IMR-90 (cell line): Measurements from ENCODE around the gene EHD4. TPM values are rescaled to one million over a fixed set of nuclear protein-coding genes. Genes with fewer than 3 reads are reported as not detected.

Experiments
- ATAC-seq: fragments of 200-7000 bp; cut with Tn5 transposase; 2 replicates; pipeline ENCODE4 v1.9.1; 2020; ENCODE audit warnings: low read depth, mild to moderate bottlenecking, moderate library complexity
- BruUV-seq: library from RNA; stranded (reverse); fragments of 400-500 nt; replicated peaks from 2 replicates; lab custom pipeline; 2021; lab: Mats Ljungman, UMichigan
- CTCF ChIA-PET: fragments of 300-600 bp; formaldehyde crosslinking; extraction: SDS; loops from one replicate; lab custom pipeline; 2021; ENCODE audit warnings: antibody characterized with exemption; lab: Yijun Ruan, JAX
- POLR2A ChIA-PET: fragments of 300-600 bp; sonication (Branson Sonifier 250); formaldehyde crosslinking; loops from one replicate; lab custom pipeline; 2022; ENCODE audit warnings: antibody characterized with exemption; ENCODE audit not compliant: unreplicated experiment; lab: Charles Lee
- DNase-seq: peaks from one replicate; pipeline ENCODE4 v3.0.0; 2013
- H2AFZ ChIP-seq: replicated peaks from 2 replicates; pipeline ENCODE3; 2013; ENCODE audit warnings: low read length, mild to moderate bottlenecking; ENCODE audit not compliant: poor library complexity
- H2AK5ac ChIP-seq: 2 replicates; pipeline ENCODE4 v1.6.1; 2013; ENCODE audit warnings: low read depth, low read length, inconsistent platforms
- H2AK9ac ChIP-seq: replicated peaks from 2 replicates; pipeline ENCODE3; 2013; ENCODE audit warnings: mild to moderate bottlenecking, low read depth, low read length, moderate library complexity; ENCODE audit not compliant: poor library complexity
- H2BK120ac ChIP-seq: 2 replicates; pipeline ENCODE4 v1.6.1; 2013; ENCODE audit warnings: low read depth, low read length, inconsistent platforms
- H2BK15ac ChIP-seq: 3 replicates; pipeline ENCODE4 v1.6.1; 2013; ENCODE audit warnings: low read depth, low read length, inconsistent platforms
- H2BK20ac ChIP-seq: 2 replicates; pipeline ENCODE4 v1.6.1; 2013; ENCODE audit warnings: low read depth, mild to moderate bottlenecking, inconsistent platforms, low read length, moderate library complexity
- H2BK5ac ChIP-seq: 2 replicates; pipeline ENCODE4 v1.6.1; 2013; ENCODE audit warnings: mild to moderate bottlenecking, low read depth, low read length, inconsistent platforms; ENCODE audit not compliant: poor library complexity, severe bottlenecking
- H3K14ac ChIP-seq: replicated peaks from 2 replicates; pipeline ENCODE4 v1.6.1; 2013; ENCODE audit warnings: low read depth, low read length, inconsistent platforms
- H3K18ac ChIP-seq: 2 replicates; pipeline ENCODE4 v1.6.1; 2013; ENCODE audit warnings: low read depth, low read length, control low read depth
- H3K23ac ChIP-seq: 2 replicates; pipeline ENCODE4 v1.6.1; 2013; ENCODE audit warnings: low read depth, low read length, inconsistent platforms
- H3K27ac ChIP-seq: 2 replicates; pipeline ENCODE4 v1.5.1; 2013; ENCODE audit warnings: mild to moderate bottlenecking, control low read depth, low read length; ENCODE audit not compliant: insufficient read depth
- H3K27me3 ChIP-seq: 2 replicates; pipeline ENCODE4 v1.6.1; 2013; ENCODE audit warnings: low read length; ENCODE audit not compliant: control insufficient read depth, insufficient read depth
- H3K36me3 ChIP-seq: 2 replicates; pipeline ENCODE4 v1.6.1; 2013; ENCODE audit warnings: low read length, mixed read lengths; ENCODE audit not compliant: control insufficient read depth, insufficient read depth
- H3K4ac ChIP-seq: 2 replicates; pipeline ENCODE4 v1.6.1; 2013; ENCODE audit warnings: low read depth, low read length, inconsistent platforms
- H3K4me1 ChIP-seq: 2 replicates; pipeline ENCODE4 v1.6.1; 2013; ENCODE audit warnings: low read length, mixed read lengths; ENCODE audit not compliant: control insufficient read depth, insufficient read depth
- H3K4me2 ChIP-seq: 2 replicates; pipeline ENCODE4 v1.6.1; 2013; ENCODE audit warnings: low read depth, mild to moderate bottlenecking, control low read depth, low read length, moderate library complexity
- H3K4me3 ChIP-seq: 2 replicates; pipeline ENCODE4 v1.5.1; 2013; ENCODE audit warnings: low read depth, mild to moderate bottlenecking, control low read depth, low read length, moderate library complexity; ENCODE audit not compliant: insufficient read depth
- H3K56ac ChIP-seq: 2 replicates; pipeline ENCODE4 v1.6.1; 2013; ENCODE audit warnings: low read length, inconsistent platforms; ENCODE audit not compliant: insufficient read depth; ENCODE audit errors: extremely low read depth
- H3K79me1 ChIP-seq, 2 experiments: 2 replicates each; pipeline ENCODE4 v1.6.1; 2013; ENCODE audit warnings: low read length in 2 of 2, inconsistent platforms in 1 of 2, low read depth in 1 of 2
- H3K9ac ChIP-seq: 2 replicates; pipeline ENCODE4 v1.6.1; 2013; ENCODE audit warnings: low read depth, low read length, control low read depth
- H3K9me1 ChIP-seq: 2 replicates; pipeline ENCODE4 v1.6.1; 2013; ENCODE audit warnings: low read length, inconsistent platforms; ENCODE audit not compliant: insufficient read depth
- H3K9me3 ChIP-seq: 2 replicates; pipeline ENCODE4 v1.6.1; 2013; ENCODE audit warnings: low read length; ENCODE audit not compliant: control insufficient read depth, insufficient read depth
- H4K20me1 ChIP-seq: 2 replicates; pipeline ENCODE4 v1.6.1; 2013; ENCODE audit warnings: low read length, inconsistent platforms; ENCODE audit not compliant: insufficient read depth
- H4K5ac ChIP-seq: 2 replicates; pipeline ENCODE4 v1.6.1; 2013; ENCODE audit warnings: mild to moderate bottlenecking, low read depth, low read length, control low read depth
- H4K8ac ChIP-seq, 2 experiments: 2 replicates each; pipeline ENCODE4 v1.6.1; 2013; ENCODE audit warnings: low read depth in 2 of 2, low read length in 2 of 2, control low read depth in 1 of 2, inconsistent platforms in 1 of 2
- H4K91ac ChIP-seq: 2 replicates; pipeline ENCODE4 v1.6.1; 2013; ENCODE audit warnings: low read depth, low read length, inconsistent platforms; ENCODE audit not compliant: insufficient read depth
- POLR2A ChIP-seq: IDR thresholded peaks from 2 replicates; pipeline ENCODE4 v1.6.1; 2012; ENCODE audit warnings: mild to moderate bottlenecking, low read depth, low read length
- WGBS, 2 experiments: methylation state at CpG; one replicate each; pipeline versions ENCODE4 v1.1.5 to v1.1.7; 2013; ENCODE audit warnings: missing lambda C conversion rate in 2 of 2; ENCODE audit not compliant: insufficient read length in 1 of 2; ENCODE audit errors: extremely low coverage in 2 of 2; 5-methylcytosine and 5-hydroxymethylcytosine counted together
- dilution Hi-C: fragments of 300-500 bp; cut with HindIII; formaldehyde crosslinking; loops from one replicate; pipeline ENCODE4 v1.14.3; 2018; ENCODE audit warnings: low sequenced_read_pairs; ENCODE audit not compliant: unreplicated experiment
- in situ Hi-C: fragments of 300-500 bp; cut with MboI; formaldehyde crosslinking; loops from 3 replicates; pipeline ENCODE4 v1.14.3; 2019; ENCODE audit warnings: low sequenced_read_pairs, inconsistent platforms, mixed read lengths
- intact Hi-C: fragments of 100-400 bp; cut with micrococcal nuclease; formaldehyde crosslinking; loops from 2 replicates; pipeline ENCODE4 v1.10.0; 2022
- polyA plus RNA-seq, 3 experiments: library from polyadenylated mRNA; depleted of rRNA; stranded (reverse); fragments of >200 nt; gene quantifications; 2 replicates each; pipeline ENCODE4 v1.2.3, GENCODE V29; 2012; ENCODE audit warnings: low replicate concordance in 1 of 3
- total RNA-seq: library from RNA; depleted of rRNA; stranded (reverse); fragments of >200 nt; gene quantifications from 2 replicates; pipeline ENCODE4 v1.2.3, GENCODE V29; 2012

The EHD4 gene
- total and polyA plus RNA-seq, 2 of the 4 experiments (the other 2 are of a cell fraction), result 21.0 to 29.0 TPM

GRCh38 chr15:41878355-41878699 lies 94.0 kb downstream of the EHD4 start:
- Histone ChIP-seq H4K5ac (no peak overlapping the region), H2BK20ac (no peak overlapping the region), H4K91ac (no peak overlapping the region), H2BK5ac (no peak overlapping the region), H3K23ac (no peak overlapping the region), H3K56ac (no peak overlapping the region), H3K79me1 (no peaks in the 10 kb centered on the region), H3K27me3 (peaks cover 42% of the 10 kb centered on the region), H2BK120ac (no peak overlapping the region), H3K4me3 (no peak overlapping the region), H3K4me1 (0 out of 2 replicates have a peak, but pooled peaks cover 2% of the 10 kb centered on the region), H3K4me2 (no peak overlapping the region), H3K4ac (no peak overlapping the region), H2AFZ (no peak overlapping the region), H4K20me1 (peaks cover 9% of the 10 kb centered on the region; the same call in 1 of the 2 replicates), H2AK9ac (no peak overlapping the region), H3K9me3 (no peaks in the 10 kb centered on the region), H2BK15ac (no peak overlapping the region), H3K9ac (no peak overlapping the region), H3K18ac (no peak overlapping the region), H3K27ac (no peak overlapping the region), H4K8ac (no peak overlapping the region), H3K14ac (no peak overlapping the region), H3K9me1 (no peaks in the 10 kb centered on the region), H2AK5ac (no peak overlapping the region), H3K36me3 (no peaks in the 10 kb centered on the region)
- 63% methylated on average over 3 of the region's 10 CpGs; no CpG with 5 or more reads in 1 of the 2 experiments for WGBS, 2 experiments
- DNase-seq (no peak), ATAC-seq (no peak)
- dilution Hi-C loops (no loop called here), intact Hi-C loops (no loop called here), in situ Hi-C loops (no loop called here)
- ChIA-PET CTCF (no interaction called here), POLR2A (no interaction called here)
- no peak for TF ChIP-seq POLR2A
- BruUV-seq, result no TSS peak
